ENCODE results near the gene NLK.

NLK gene

GRCh38 chr17:28191018-28191417 lies 148.5 kb downstream of the NLK start:
- no peak overlapping the region for H4K91ac ChIP-seq (ENCODE audit: low read depth, low read length, poor library complexity)
- no peak overlapping the region for H2BK5ac ChIP-seq (ENCODE audit: low read length)
- H2AK5ac ChIP-seq (ENCODE audit: low read depth, low read length), result no peak overlapping the region
- H3K4me2 ChIP-seq (ENCODE audit: insufficient read depth, low read length, poor library complexity, severe bottlenecking), result no peak overlapping the region
- no peaks in the 10 kb centered on the region for H3K27me3 ChIP-seq (ENCODE audit: control insufficient read depth in 3 of 3, insufficient read depth in 3 of 3, low read depth in 1 of 3, low read length in 3 of 3)
- H2BK120ac ChIP-seq (ENCODE audit: low read depth, low read length), result no peak overlapping the region
- no peak overlapping the region for H3K4me3 ChIP-seq (ENCODE audit: low read length in 2 of 2)
- peaks cover 0 to 5% of the 10 kb centered on the region in 2 donors for H3K9me3 ChIP-seq (replicated peaks in 1 of 2; ENCODE audit: control insufficient read depth in 2 of 2, insufficient read depth in 1 of 2, low read depth in 1 of 2, low read length in 2 of 2)
- no peak overlapping the region for H3K23ac ChIP-seq (ENCODE audit: low read depth, low read length, poor library complexity)
- no peak overlapping the region for H3K9ac ChIP-seq (ENCODE audit: low read depth, low read length, poor library complexity)
- H2BK15ac ChIP-seq (ENCODE audit: low read length), result no peak overlapping the region
- H3K36me3 ChIP-seq (replicated peaks in 1 of 2; ENCODE audit: control insufficient read depth in 2 of 2, insufficient read depth in 2 of 2, low read length in 2 of 2), result peaks cover 10 to 67% of the 10 kb centered on the region in 2 donors
- no peak for DNase-seq (ENCODE audit: low spot score)
- H3K18ac ChIP-seq (ENCODE audit: low read length), result no peak overlapping the region
- no peaks in the 10 kb centered on the region for H3K4me1 ChIP-seq (ENCODE audit: control insufficient read depth in 2 of 2, insufficient read depth in 1 of 2, low read depth in 1 of 2, low read length in 2 of 2)
- H3K27ac ChIP-seq (replicated peaks; ENCODE audit: low read length), result no peak overlapping the region
- no peak overlapping the region for H2AFZ ChIP-seq (ENCODE audit: low read length)
- WGBS, 2 donors (ENCODE audit: extremely low coverage in 2 of 2, insufficient read length in 2 of 2, insufficient replicate concordance in 1 of 2), result no CpG with 5 or more reads among the region's 8 CpGs
- no peak overlapping the region for H3K4ac ChIP-seq (ENCODE audit: low read length)
- no peaks in the 10 kb centered on the region for H3K79me1 ChIP-seq (ENCODE audit: low read depth, low read length)
- no peak overlapping the region for H2BK12ac ChIP-seq (ENCODE audit: low read length)
- H4K8ac ChIP-seq (ENCODE audit: low read depth, low read length), result no peak overlapping the region
- H3K14ac ChIP-seq (ENCODE audit: low read length), result no peak overlapping the region

- Histone ChIP-seq H3K23ac (ENCODE audit: low read depth, low read length, poor library complexity) (no peak overlapping the region), H3K4me2 (ENCODE audit: insufficient read depth, low read length, poor library complexity, severe bottlenecking) (no peak overlapping the region), H3K4ac (ENCODE audit: low read length) (no peak overlapping the region), H3K9me3 (replicated peaks in 1 of 2; ENCODE audit: control insufficient read depth in 2 of 2, insufficient read depth in 1 of 2, low read depth in 1 of 2, low read length in 2 of 2) (no peaks in the 10 kb centered on the region), H3K27me3 (ENCODE audit: control insufficient read depth in 3 of 3, insufficient read depth in 3 of 3, low read depth in 1 of 3, low read length in 3 of 3) (no peaks in the 10 kb centered on the region), H3K4me3 (ENCODE audit: low read length in 2 of 2) (no peak overlapping the region), H3K9ac (ENCODE audit: low read depth, low read length, poor library complexity) (no peak overlapping the region), H2AFZ (ENCODE audit: low read length) (no peak overlapping the region), H3K27ac (replicated peaks; ENCODE audit: low read length) (no peak overlapping the region), H3K18ac (ENCODE audit: low read length) (no peak overlapping the region), H2AK5ac (ENCODE audit: low read depth, low read length) (no peak overlapping the region), H3K36me3 (replicated peaks in 1 of 2; ENCODE audit: control insufficient read depth in 2 of 2, insufficient read depth in 2 of 2, low read length in 2 of 2) (peaks cover 10 to 73% of the 10 kb centered on the region in 2 donors), H2BK5ac (ENCODE audit: low read length) (no peak overlapping the region), H4K91ac (ENCODE audit: low read depth, low read length, poor library complexity) (no peak overlapping the region), H4K8ac (ENCODE audit: low read depth, low read length) (no peak overlapping the region), H3K4me1 (ENCODE audit: control insufficient read depth in 2 of 2, insufficient read depth in 1 of 2, low read depth in 1 of 2, low read length in 2 of 2) (no peaks in the 10 kb centered on the region), H2BK15ac (ENCODE audit: low read length) (no peak overlapping the region), H3K79me1 (ENCODE audit: low read depth, low read length) (no peaks in the 10 kb centered on the region), H2BK120ac (ENCODE audit: low read depth, low read length) (no peak overlapping the region), H2BK12ac (ENCODE audit: low read length) (no peak overlapping the region), H3K14ac (ENCODE audit: low read length) (no peak overlapping the region)
- no peak for DNase-seq (ENCODE audit: low spot score)
- WGBS, 2 donors (ENCODE audit: extremely low coverage in 2 of 2, insufficient read length in 2 of 2, insufficient replicate concordance in 1 of 2), result no CpG with 5 or more reads among the region's 3 CpGs
Observed at GRCh38 chr17:28193241-28193640, 150.8 kb downstream of the NLK start.

GRCh38 chr17:28194382-28194781 lies 151.9 kb downstream of the NLK start:
- H3K4ac ChIP-seq (ENCODE audit: low read length), result no peak overlapping the region
- no peaks in the 10 kb centered on the region for H3K27me3 ChIP-seq (ENCODE audit: control insufficient read depth in 3 of 3, insufficient read depth in 3 of 3, low read depth in 1 of 3, low read length in 3 of 3)
- H2BK120ac ChIP-seq (ENCODE audit: low read depth, low read length), result no peak overlapping the region
- no peak overlapping the region for H3K4me3 ChIP-seq (ENCODE audit: low read length in 2 of 2)
- no peaks in the 10 kb centered on the region for H3K79me1 ChIP-seq (ENCODE audit: low read depth, low read length)
- H2AK5ac ChIP-seq (ENCODE audit: low read depth, low read length), result no peak overlapping the region
- no peaks in the 10 kb centered on the region for H3K4me1 ChIP-seq (ENCODE audit: control insufficient read depth in 2 of 2, insufficient read depth in 1 of 2, low read depth in 1 of 2, low read length in 2 of 2)
- H3K36me3 ChIP-seq (replicated peaks in 1 of 2; ENCODE audit: control insufficient read depth in 2 of 2, insufficient read depth in 2 of 2, low read length in 2 of 2), result peaks cover 8 to 67% of the 10 kb centered on the region in 2 donors
- no peak overlapping the region for H3K23ac ChIP-seq (ENCODE audit: low read depth, low read length, poor library complexity)
- no peak overlapping the region for H2BK5ac ChIP-seq (ENCODE audit: low read length)
- H3K14ac ChIP-seq (ENCODE audit: low read length), result no peak overlapping the region
- no peak overlapping the region for H3K18ac ChIP-seq (ENCODE audit: low read length)
- no peak overlapping the region for H3K4me2 ChIP-seq (ENCODE audit: insufficient read depth, low read length, poor library complexity, severe bottlenecking)
- H3K9me3 ChIP-seq (replicated peaks in 1 of 2; ENCODE audit: control insufficient read depth in 2 of 2, insufficient read depth in 1 of 2, low read depth in 1 of 2, low read length in 2 of 2), result no peaks in the 10 kb centered on the region
- H3K27ac ChIP-seq (replicated peaks; ENCODE audit: low read length), result no peak overlapping the region
- no peak overlapping the region for H2BK12ac ChIP-seq (ENCODE audit: low read length)
- H4K91ac ChIP-seq (ENCODE audit: low read depth, low read length, poor library complexity), result no peak overlapping the region
- H2AFZ ChIP-seq (ENCODE audit: low read length), result no peak overlapping the region
- no peak for DNase-seq (ENCODE audit: low spot score)
- no peak overlapping the region for H2BK15ac ChIP-seq (ENCODE audit: low read length)
- H4K8ac ChIP-seq (ENCODE audit: low read depth, low read length), result no peak overlapping the region
- no peak overlapping the region for H3K9ac ChIP-seq (ENCODE audit: low read depth, low read length, poor library complexity)

GRCh38 chr17:28196636-28197035 lies 154.2 kb downstream of the NLK start:
- no peak overlapping the region for H2BK15ac ChIP-seq (ENCODE audit: low read length)
- no peak overlapping the region for H3K4me3 ChIP-seq (ENCODE audit: low read length in 2 of 2)
- DNase-seq (ENCODE audit: low spot score), result no peak
- no peak overlapping the region for H3K18ac ChIP-seq (ENCODE audit: low read length)
- H4K91ac ChIP-seq (ENCODE audit: low read depth, low read length, poor library complexity), result no peak overlapping the region
- H2AK5ac ChIP-seq (ENCODE audit: low read depth, low read length), result no peak overlapping the region
- no peak overlapping the region for H3K27ac ChIP-seq (replicated peaks; ENCODE audit: low read length)
- H4K8ac ChIP-seq (ENCODE audit: low read depth, low read length), result no peak overlapping the region
- H2BK5ac ChIP-seq (ENCODE audit: low read length), result no peak overlapping the region
- H3K23ac ChIP-seq (ENCODE audit: low read depth, low read length, poor library complexity), result no peak overlapping the region
- peaks cover 6 to 50% of the 10 kb centered on the region in 2 donors for H3K36me3 ChIP-seq (replicated peaks in 1 of 2; ENCODE audit: control insufficient read depth in 2 of 2, insufficient read depth in 2 of 2, low read length in 2 of 2)
- no peak overlapping the region for H3K4me2 ChIP-seq (ENCODE audit: insufficient read depth, low read length, poor library complexity, severe bottlenecking)
- no peaks in the 10 kb centered on the region for H3K9me3 ChIP-seq (replicated peaks in 1 of 2; ENCODE audit: control insufficient read depth in 2 of 2, insufficient read depth in 1 of 2, low read depth in 1 of 2, low read length in 2 of 2)
- H2AFZ ChIP-seq (ENCODE audit: low read length), result no peak overlapping the region
- no peak overlapping the region for H3K14ac ChIP-seq (ENCODE audit: low read length)
- H3K9ac ChIP-seq (ENCODE audit: low read depth, low read length, poor library complexity), result no peak overlapping the region
- no peaks in the 10 kb centered on the region for H3K79me1 ChIP-seq (ENCODE audit: low read depth, low read length)
- H3K27me3 ChIP-seq (ENCODE audit: control insufficient read depth in 3 of 3, insufficient read depth in 3 of 3, low read depth in 1 of 3, low read length in 3 of 3), result no peaks in the 10 kb centered on the region
- H2BK120ac ChIP-seq (ENCODE audit: low read depth, low read length), result no peak overlapping the region
- H3K4ac ChIP-seq (ENCODE audit: low read length), result no peak overlapping the region
- H2BK12ac ChIP-seq (ENCODE audit: low read length), result no peak overlapping the region
- H3K4me1 ChIP-seq (ENCODE audit: control insufficient read depth in 2 of 2, insufficient read depth in 1 of 2, low read depth in 1 of 2, low read length in 2 of 2), result no peaks in the 10 kb centered on the region
- WGBS, 2 donors (ENCODE audit: extremely low coverage in 2 of 2, insufficient read length in 2 of 2, insufficient replicate concordance in 1 of 2), result no CpG with 5 or more reads among the region's 1 CpG
